ENCODE measurements around the gene VCAM1.

Gene VCAM1

DNA sequence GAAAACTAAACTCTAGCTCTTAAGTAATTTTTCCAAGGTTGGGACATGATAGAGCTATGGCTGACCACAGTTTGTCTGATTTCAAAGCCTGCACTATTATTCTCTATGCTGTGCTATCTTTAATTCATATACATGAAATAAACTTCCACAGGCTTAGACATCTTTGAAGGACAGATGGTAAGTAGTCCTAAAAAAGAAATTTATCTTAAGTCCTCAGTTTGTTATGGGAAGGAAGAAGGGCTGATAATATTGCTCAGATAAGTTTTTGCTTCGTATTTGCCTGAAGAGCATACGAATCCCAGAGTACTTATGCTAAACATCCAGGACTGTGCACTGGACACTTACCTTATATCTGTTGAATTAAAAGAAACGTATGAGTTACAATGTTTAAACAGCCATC, 39.6 kb downstream of the VCAM1 start:
- no peaks in the 10 kb centered on the region for H3K36me3 ChIP-seq (ENCODE audit: insufficient read depth)
- no peak overlapping the region for H3K4me2 ChIP-seq
- H3K9ac ChIP-seq = no peak overlapping the region
- H3K79me2 ChIP-seq (ENCODE audit: insufficient read depth, low read depth) = no peaks in the 10 kb centered on the region
- no peaks in the 10 kb centered on the region for H4K20me1 ChIP-seq (ENCODE audit: insufficient read depth)
- H3K27ac ChIP-seq = no peak overlapping the region
- TF ChIP-seq, protein P1, sequence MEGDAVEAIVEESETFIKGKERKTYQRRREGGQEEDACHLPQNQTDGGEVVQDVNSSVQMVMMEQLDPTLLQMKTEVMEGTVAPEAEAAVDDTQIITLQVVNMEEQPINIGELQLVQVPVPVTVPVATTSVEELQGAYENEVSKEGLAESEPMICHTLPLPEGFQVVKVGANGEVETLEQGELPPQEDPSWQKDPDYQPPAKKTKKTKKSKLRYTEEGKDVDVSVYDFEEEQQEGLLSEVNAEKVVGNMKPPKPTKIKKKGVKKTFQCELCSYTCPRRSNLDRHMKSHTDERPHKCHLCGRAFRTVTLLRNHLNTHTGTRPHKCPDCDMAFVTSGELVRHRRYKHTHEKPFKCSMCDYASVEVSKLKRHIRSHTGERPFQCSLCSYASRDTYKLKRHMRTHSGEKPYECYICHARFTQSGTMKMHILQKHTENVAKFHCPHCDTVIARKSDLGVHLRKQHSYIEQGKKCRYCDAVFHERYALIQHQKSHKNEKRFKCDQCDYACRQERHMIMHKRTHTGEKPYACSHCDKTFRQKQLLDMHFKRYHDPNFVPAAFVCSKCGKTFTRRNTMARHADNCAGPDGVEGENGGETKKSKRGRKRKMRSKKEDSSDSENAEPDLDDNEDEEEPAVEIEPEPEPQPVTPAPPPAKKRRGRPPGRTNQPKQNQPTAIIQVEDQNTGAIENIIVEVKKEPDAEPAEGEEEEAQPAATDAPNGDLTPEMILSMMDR (conservative IDR thresholded peaks at IDR 0.05; ENCODE audit: low read depth, low read length) = no peak
- no peaks in the 10 kb centered on the region for H3K27me3 ChIP-seq (ENCODE audit: insufficient read depth, low read depth)
- no peak overlapping the region for H2AFZ ChIP-seq (ENCODE audit: low read depth)
- H3K4me3 ChIP-seq (IDR thresholded peaks at IDR 0.05; ENCODE audit: insufficient read depth, low read depth, low read length) = no peak overlapping the region
- H3K4me1 ChIP-seq (ENCODE audit: low read depth, poor library complexity, severe bottlenecking) = no peaks in the 10 kb centered on the region

DNA sequence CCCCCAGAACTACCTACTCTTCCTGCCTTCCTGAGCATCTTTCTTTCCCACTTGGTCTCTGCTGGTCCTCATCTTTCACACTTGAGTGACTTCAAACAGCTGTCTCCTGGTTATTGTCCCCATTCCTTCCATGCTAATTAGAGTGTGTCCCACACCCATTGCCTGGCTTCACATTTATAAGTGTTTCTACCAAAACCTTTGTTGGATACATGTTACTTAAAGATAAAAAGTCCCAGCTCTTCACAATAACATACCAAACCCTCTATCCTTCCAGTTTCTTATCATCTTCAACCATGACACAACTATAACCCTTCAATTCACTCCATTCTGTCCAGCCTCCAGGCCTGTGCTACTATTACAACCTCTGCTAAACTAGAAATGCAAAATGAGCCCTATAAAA, 41.0 kb downstream of the VCAM1 start:
- no peaks in the 10 kb centered on the region for H3K36me3 ChIP-seq (ENCODE audit: insufficient read depth)
- no peaks in the 10 kb centered on the region for H3K27me3 ChIP-seq (ENCODE audit: insufficient read depth, low read depth)
- no peak overlapping the region for H2AFZ ChIP-seq (ENCODE audit: low read depth)
- H3K79me2 ChIP-seq (ENCODE audit: insufficient read depth, low read depth) = no peaks in the 10 kb centered on the region
- H3K9ac ChIP-seq = no peak overlapping the region
- H4K20me1 ChIP-seq (ENCODE audit: insufficient read depth) = no peaks in the 10 kb centered on the region
- no peak overlapping the region for H3K27ac ChIP-seq
- no peak overlapping the region for H3K4me2 ChIP-seq
- TF ChIP-seq, protein P1 (conservative IDR thresholded peaks at IDR 0.05; ENCODE audit: low read depth, low read length) = no peak
- no peaks in the 10 kb centered on the region for H3K4me1 ChIP-seq (ENCODE audit: low read depth, poor library complexity, severe bottlenecking)
- H3K4me3 ChIP-seq (IDR thresholded peaks at IDR 0.05; ENCODE audit: insufficient read depth, low read depth, low read length) = no peak overlapping the region

- Histone ChIP-seq H3K36me3 (ENCODE audit: insufficient read depth) (no peaks in the 10 kb centered on the region), H3K27ac (no peak overlapping the region), H3K27me3 (ENCODE audit: insufficient read depth, low read depth) (no peaks in the 10 kb centered on the region), H3K9ac (no peak overlapping the region), H3K79me2 (ENCODE audit: insufficient read depth, low read depth) (no peaks in the 10 kb centered on the region), H2AFZ (ENCODE audit: low read depth) (no peak overlapping the region), H3K4me1 (ENCODE audit: low read depth, poor library complexity, severe bottlenecking) (no peaks in the 10 kb centered on the region), H4K20me1 (ENCODE audit: insufficient read depth) (no peaks in the 10 kb centered on the region), H3K4me2 (no peak overlapping the region), H3K4me3 (IDR thresholded peaks at IDR 0.05; ENCODE audit: insufficient read depth, low read depth, low read length) (no peak overlapping the region)
- TF ChIP-seq, protein P1 (conservative IDR thresholded peaks at IDR 0.05; ENCODE audit: low read depth, low read length) = no peak
Observed at GRCh38 chr1:100762461-100762860, 42.9 kb downstream of the VCAM1 start.

DNA sequence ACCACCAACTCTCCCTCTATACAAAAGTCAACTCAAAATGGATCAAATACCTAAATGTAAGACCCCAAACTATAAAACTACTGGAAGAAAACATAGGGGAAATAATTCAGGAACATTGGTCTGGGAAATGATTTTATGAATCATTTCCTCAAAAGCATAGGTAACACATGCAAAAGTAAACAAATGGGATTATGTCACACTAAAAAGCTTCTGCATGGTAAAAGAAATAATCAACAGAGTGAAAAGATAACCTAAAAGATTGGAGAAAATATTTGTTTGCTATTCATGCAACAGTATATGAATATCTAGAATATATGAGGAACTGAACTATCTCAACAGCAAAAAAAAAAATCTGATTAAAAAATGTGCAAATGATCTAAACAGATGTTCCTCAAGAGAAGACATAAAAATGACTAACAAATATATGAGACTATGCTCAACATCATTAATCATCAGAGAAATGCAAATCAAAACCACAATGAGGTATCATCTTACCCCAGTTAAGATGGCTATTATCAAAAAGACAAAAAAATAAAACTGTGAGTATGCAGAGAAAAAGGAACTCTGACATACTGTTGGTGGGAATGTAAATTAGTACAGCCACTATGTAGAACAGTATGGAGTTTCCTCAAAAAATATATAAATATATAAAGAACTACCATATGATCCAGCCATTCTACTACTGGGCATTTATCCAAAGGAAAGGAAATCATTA, 47.8 kb downstream of the VCAM1 start:
- no peak overlapping the region for H3K9ac ChIP-seq
- H4K20me1 ChIP-seq (ENCODE audit: insufficient read depth) = no peaks in the 10 kb centered on the region
- H3K4me2 ChIP-seq = no peak overlapping the region
- H3K79me2 ChIP-seq (ENCODE audit: insufficient read depth, low read depth) = no peaks in the 10 kb centered on the region
- H3K4me1 ChIP-seq (ENCODE audit: low read depth, poor library complexity, severe bottlenecking) = no peaks in the 10 kb centered on the region
- no peak overlapping the region for H2AFZ ChIP-seq (ENCODE audit: low read depth)
- H3K27me3 ChIP-seq (ENCODE audit: insufficient read depth, low read depth) = no peaks in the 10 kb centered on the region
- no peak overlapping the region for H3K4me3 ChIP-seq (IDR thresholded peaks at IDR 0.05; ENCODE audit: insufficient read depth, low read depth, low read length)
- TF ChIP-seq, protein P1 (conservative IDR thresholded peaks at IDR 0.05; ENCODE audit: low read depth, low read length) = no peak
- H3K36me3 ChIP-seq (ENCODE audit: insufficient read depth) = no peaks in the 10 kb centered on the region
- H3K27ac ChIP-seq = no peak overlapping the region
